K562 (cell line): ENCODE measurements around the gene CUX1. TPM values are rescaled to one million over a fixed set of nuclear protein-coding genes. Genes with fewer than 3 reads are reported as not detected.

Source experiments
- BACH1 ChIP-seq: fragments of 200-800 bp; sonication (Bioruptor generic); IDR thresholded peaks from 2 replicates; pipeline ENCODE4 v1.6.1; 2016; ENCODE audit warnings: missing genetic modification characterization, missing compliant biosample characterization
- BRD4 ChIP-seq: fragments of 200-600 bp; sonication (generic); IDR thresholded peaks from 2 replicates; pipeline ENCODE4 v1.6.1; 2017; ENCODE audit warnings: inconsistent platforms
- CBX5 ChIP-seq: IDR thresholded peaks from 2 replicates; pipeline ENCODE4 v1.6.1; 2014; ENCODE audit warnings: low read depth, borderline replicate concordance
- CHD1 ChIP-seq: fragments of 200-600 bp; sonication (generic); IDR thresholded peaks from one replicate; pipeline ENCODE4 v1.6.1; 2012; ENCODE audit warnings: mild to moderate bottlenecking, moderate library complexity, low read length, inconsistent platforms
- CREB1 ChIP-seq, 2 experiments: sonication (generic) in 1 of 2; formaldehyde crosslinking in 1 of 2; IDR thresholded peaks; 2 replicates each; pipeline versions ENCODE4 v1.6.1 to v1.8.0; 2012 to 2022; ENCODE audit warnings: inconsistent platforms in 1 of 2, mild to moderate bottlenecking in 1 of 2, missing genetic modification reagents in 1 of 2, moderate library complexity in 1 of 2
- E2F3 ChIP-seq: fragments of 250-450 bp; sonication (Bioruptor Pico); IDR thresholded peaks from 2 replicates; pipeline ENCODE4 v1.4.0; 2020; ENCODE audit warnings: mild to moderate bottlenecking
- FOXK1 ChIP-seq: sonication (generic); formaldehyde crosslinking; IDR thresholded peaks from 2 replicates; pipeline ENCODE4 v1.8.0; 2022; ENCODE audit warnings: missing genetic modification reagents, mild to moderate bottlenecking, borderline replicate concordance
- HNRNPH1 ChIP-seq: fragments of 200-400 bp; formaldehyde crosslinking; optimal IDR thresholded peaks from 2 replicates; pipeline ENCODE3; 2017; ENCODE audit warnings: low read depth, mild to moderate bottlenecking, low read length, moderate library complexity
- KDM1A ChIP-seq, 2 experiments: fragments of 450-650 bp; IDR thresholded peaks; 2 replicates each; pipeline ENCODE4 v1.6.1; 2016; ENCODE audit warnings: mild to moderate bottlenecking in 2 of 2
- MAZ ChIP-seq, 2 experiments: fragments of 450-650 bp in 1 of 2; sonication (generic) in 1 of 2; formaldehyde crosslinking; IDR thresholded peaks in 1 of 2; conservative IDR thresholded peaks in 1 of 2; 2 replicates each; pipeline versions ENCODE4 v1.4.0 to v1.5.0; 2020; ENCODE audit warnings: mild to moderate bottlenecking in 1 of 2, missing genetic modification reagents in 1 of 2
- MED1 ChIP-seq: sonication (generic); formaldehyde crosslinking; IDR thresholded peaks from 2 replicates; pipeline ENCODE4 v1.8.1; 2023; ENCODE audit warnings: missing genetic modification reagents, borderline replicate concordance
- PHF21A ChIP-seq: fragments of 450-650 bp; IDR thresholded peaks from 2 replicates; pipeline ENCODE4 v1.6.1; 2017; ENCODE audit warnings: low read depth, borderline replicate concordance
- RB1 ChIP-seq: fragments of 450-650 bp; IDR thresholded peaks from 2 replicates; pipeline ENCODE4 v1.6.1; 2017; ENCODE audit warnings: low read depth, mild to moderate bottlenecking
- RBFOX2 ChIP-seq: fragments of 200-400 bp; formaldehyde crosslinking; IDR thresholded peaks from 2 replicates; pipeline ENCODE4 v1.6.1; 2017; ENCODE audit warnings: low read depth, mild to moderate bottlenecking, low read length, moderate library complexity
- SIN3A ChIP-seq, 2 experiments: fragments of 150-350 bp in 1 of 2; IDR thresholded peaks; 2 replicates each; pipeline ENCODE4 v1.6.1; 2011 to 2016; ENCODE audit warnings: borderline replicate concordance in 2 of 2, low read depth in 2 of 2, low read length in 2 of 2, mild to moderate bottlenecking in 2 of 2, moderate library complexity in 2 of 2; ENCODE audit not compliant: control insufficient read depth in 1 of 2
- SIX5 ChIP-seq, 2 experiments: IDR thresholded peaks; 2 replicates each; pipeline ENCODE4 v1.6.1; 2011; ENCODE audit warnings: low read length in 2 of 2, borderline replicate concordance in 1 of 2, low read depth in 1 of 2, mild to moderate bottlenecking in 1 of 2, moderate library complexity in 1 of 2; ENCODE audit not compliant: insufficient read depth in 1 of 2
- TAF1 ChIP-seq: IDR thresholded peaks from 2 replicates; pipeline ENCODE4 v1.6.1; 2011; ENCODE audit warnings: mild to moderate bottlenecking, low read length, moderate library complexity; ENCODE audit not compliant: insufficient read depth, control insufficient read depth, severe bottlenecking; ENCODE audit errors: extremely low read depth
- ZBTB7A ChIP-seq: IDR thresholded peaks from 2 replicates; pipeline ENCODE4 v1.6.1; 2011; ENCODE audit warnings: low read depth, mild to moderate bottlenecking, low read length, moderate library complexity, borderline replicate concordance; ENCODE audit not compliant: control insufficient read depth
- ZNF24 ChIP-seq: fragments of 450-650 bp; IDR thresholded peaks from 2 replicates; pipeline ENCODE4 v1.6.1; 2016
- polyA plus RNA-seq, 8 experiments: library from polyadenylated mRNA; depleted of rRNA in 4 of 8; stranded (reverse) in 5 of 8; unstranded in 3 of 8; fragments of >200 nt; fragmentation: Nextera tagmentation in 2 of 8; fragmentation: Illumina TruSeq in 1 of 8; extraction: Ambion mirVana in 2 of 8; extraction: Trizol in 1 of 8; gene quantifications; 2 replicates each; pipeline versions ENCODE4 v1.2.1 to v1.2.3, GENCODE V29; 2011 to 2014; ENCODE audit warnings: inconsistent platforms in 1 of 8, missing spikeins in 1 of 8
- total RNA-seq, 7 experiments: library from RNA; depleted of rRNA in 6 of 7; stranded (reverse); fragments of >200 nt in 6 of 7; fragmentation: Illumina TruSeq in 2 of 7; extraction: Trizol in 2 of 7; gene quantifications; 2 replicates each; pipeline versions ENCODE4 v1.2.1 to v1.2.3, GENCODE V29; 2011 to 2021; ENCODE audit warnings: low replicate concordance in 1 of 7
- TF ChIP-seq, protein P1 (sequence below): sonication (generic); formaldehyde crosslinking; IDR thresholded peaks from 2 replicates; pipeline ENCODE4 v1.8.0; 2022; ENCODE audit warnings: mild to moderate bottlenecking, missing genetic modification reagents
- TF ChIP-seq, protein P2 (sequence below): fragments of 450-650 bp; IDR thresholded peaks from 2 replicates; pipeline ENCODE4 v1.6.1; 2014; ENCODE audit warnings: low read depth, mild to moderate bottlenecking, moderate library complexity, borderline replicate concordance

CUX1 gene
- total and polyA plus RNA-seq, 9 of the 15 experiments (the other 6 are each of a cell fraction or from before 2014, with no cell fraction given) = 3.6 to 55.3 (median 25.2) TPM

DNA sequence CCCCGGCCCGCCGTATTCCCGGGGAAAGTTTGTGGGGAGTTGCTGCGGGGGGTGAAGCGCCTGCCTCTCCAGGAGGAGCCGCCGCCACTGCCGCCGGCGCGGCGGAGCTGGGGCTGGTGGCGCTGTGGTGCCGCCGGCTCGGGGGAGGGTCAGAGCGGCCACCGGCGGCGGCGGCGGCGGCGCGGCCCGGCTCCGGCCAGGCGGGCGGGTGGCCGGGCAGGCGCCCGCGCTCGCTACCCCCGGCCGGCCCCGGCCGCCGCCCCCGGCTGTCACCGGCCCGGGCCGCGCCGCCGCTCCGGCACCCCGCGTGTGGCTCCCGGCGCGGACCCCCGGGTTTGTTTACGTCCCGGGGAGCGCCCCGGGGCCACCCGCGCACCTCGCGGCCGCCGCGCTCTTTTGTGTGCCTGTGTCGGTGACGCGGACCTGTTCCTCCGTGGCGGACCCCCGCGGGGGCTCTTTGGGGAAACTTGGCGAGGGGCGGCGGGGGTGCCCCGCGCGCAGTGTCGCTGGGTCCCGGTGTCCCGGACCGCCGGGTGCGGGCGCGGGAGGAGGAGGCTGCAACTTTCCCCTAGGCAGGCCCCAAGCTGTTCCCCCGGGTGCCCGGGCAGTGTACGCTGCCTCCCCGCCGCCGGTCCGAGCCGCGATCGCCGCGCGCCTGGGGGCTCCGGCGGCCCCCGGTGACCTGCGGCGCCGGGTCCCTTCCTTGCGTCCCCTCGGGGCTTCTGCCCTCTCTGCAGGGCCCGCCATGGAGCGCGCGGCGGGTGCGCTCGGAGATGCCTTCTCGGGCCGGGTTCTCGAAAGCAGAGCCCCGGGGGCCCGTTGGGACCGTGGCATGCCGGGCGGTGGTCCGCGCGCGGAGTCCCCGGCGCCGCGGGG lies 593 bp upstream of the CUX1 start (continued):
- TF ChIP-seq SIN3A (IDR thresholded peaks at IDR 0.05; ENCODE audit: borderline replicate concordance in 2 of 2, control insufficient read depth in 1 of 2, low read depth in 2 of 2, low read length in 2 of 2) (0 out of 4 replicates have a peak, but pooled peaks of 1 of the 2 experiments have one; percentile 31), CREB1 (IDR thresholded peaks at IDR 0.05) (no peak), CREB1 (CRISPR knock-in tag; IDR thresholded peaks at IDR 0.05) (no peak), HNRNPH1 (no peak), RBFOX2 (peak; percentile 81), CHD1 (peak; percentile 63), RB1 (0 out of 2 replicates have a peak, but pooled peaks have one; percentile 15), MAZ (CRISPR knock-in tag; conservative IDR thresholded peaks at IDR 0.05 in 1 of 2, IDR thresholded peaks at IDR 0.05 in 1 of 2) (peak in 1 of 2 experiments; percentile 46; a peak in 3 of 4 replicates), TAF1 (peak; percentile 41), PHF21A (no peak), BACH1 (no peak), ZNF24 (no peak), BRD4 (0 out of 2 replicates have a peak, but pooled peaks have one; percentile 6), KDM1A (IDR thresholded peaks at IDR 0.05) (no peak), FOXK1 (CRISPR knock-in tag) (no peak), E2F3 (CRISPR knock-in tag) (no peak), MED1 (CRISPR knock-in tag) (no peak), CBX5 (no peak), ZBTB7A (peak; percentile 91; the same call in 1 of the 2 replicates), SIX5 (IDR thresholded peaks at IDR 0.05; ENCODE audit: borderline replicate concordance in 1 of 2, insufficient read depth in 1 of 2, low read depth in 1 of 2, low read length in 2 of 2) (no peak)
- TF ChIP-seq, protein P1, sequence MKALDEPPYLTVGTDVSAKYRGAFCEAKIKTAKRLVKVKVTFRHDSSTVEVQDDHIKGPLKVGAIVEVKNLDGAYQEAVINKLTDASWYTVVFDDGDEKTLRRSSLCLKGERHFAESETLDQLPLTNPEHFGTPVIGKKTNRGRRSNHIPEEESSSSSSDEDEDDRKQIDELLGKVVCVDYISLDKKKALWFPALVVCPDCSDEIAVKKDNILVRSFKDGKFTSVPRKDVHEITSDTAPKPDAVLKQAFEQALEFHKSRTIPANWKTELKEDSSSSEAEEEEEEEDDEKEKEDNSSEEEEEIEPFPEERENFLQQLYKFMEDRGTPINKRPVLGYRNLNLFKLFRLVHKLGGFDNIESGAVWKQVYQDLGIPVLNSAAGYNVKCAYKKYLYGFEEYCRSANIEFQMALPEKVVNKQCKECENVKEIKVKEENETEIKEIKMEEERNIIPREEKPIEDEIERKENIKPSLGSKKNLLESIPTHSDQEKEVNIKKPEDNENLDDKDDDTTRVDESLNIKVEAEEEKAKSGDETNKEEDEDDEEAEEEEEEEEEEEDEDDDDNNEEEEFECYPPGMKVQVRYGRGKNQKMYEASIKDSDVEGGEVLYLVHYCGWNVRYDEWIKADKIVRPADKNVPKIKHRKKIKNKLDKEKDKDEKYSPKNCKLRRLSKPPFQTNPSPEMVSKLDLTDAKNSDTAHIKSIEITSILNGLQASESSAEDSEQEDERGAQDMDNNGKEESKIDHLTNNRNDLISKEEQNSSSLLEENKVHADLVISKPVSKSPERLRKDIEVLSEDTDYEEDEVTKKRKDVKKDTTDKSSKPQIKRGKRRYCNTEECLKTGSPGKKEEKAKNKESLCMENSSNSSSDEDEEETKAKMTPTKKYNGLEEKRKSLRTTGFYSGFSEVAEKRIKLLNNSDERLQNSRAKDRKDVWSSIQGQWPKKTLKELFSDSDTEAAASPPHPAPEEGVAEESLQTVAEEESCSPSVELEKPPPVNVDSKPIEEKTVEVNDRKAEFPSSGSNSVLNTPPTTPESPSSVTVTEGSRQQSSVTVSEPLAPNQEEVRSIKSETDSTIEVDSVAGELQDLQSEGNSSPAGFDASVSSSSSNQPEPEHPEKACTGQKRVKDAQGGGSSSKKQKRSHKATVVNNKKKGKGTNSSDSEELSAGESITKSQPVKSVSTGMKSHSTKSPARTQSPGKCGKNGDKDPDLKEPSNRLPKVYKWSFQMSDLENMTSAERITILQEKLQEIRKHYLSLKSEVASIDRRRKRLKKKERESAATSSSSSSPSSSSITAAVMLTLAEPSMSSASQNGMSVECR (CRISPR knock-in tag) = no peak
- TF ChIP-seq, protein P2, sequence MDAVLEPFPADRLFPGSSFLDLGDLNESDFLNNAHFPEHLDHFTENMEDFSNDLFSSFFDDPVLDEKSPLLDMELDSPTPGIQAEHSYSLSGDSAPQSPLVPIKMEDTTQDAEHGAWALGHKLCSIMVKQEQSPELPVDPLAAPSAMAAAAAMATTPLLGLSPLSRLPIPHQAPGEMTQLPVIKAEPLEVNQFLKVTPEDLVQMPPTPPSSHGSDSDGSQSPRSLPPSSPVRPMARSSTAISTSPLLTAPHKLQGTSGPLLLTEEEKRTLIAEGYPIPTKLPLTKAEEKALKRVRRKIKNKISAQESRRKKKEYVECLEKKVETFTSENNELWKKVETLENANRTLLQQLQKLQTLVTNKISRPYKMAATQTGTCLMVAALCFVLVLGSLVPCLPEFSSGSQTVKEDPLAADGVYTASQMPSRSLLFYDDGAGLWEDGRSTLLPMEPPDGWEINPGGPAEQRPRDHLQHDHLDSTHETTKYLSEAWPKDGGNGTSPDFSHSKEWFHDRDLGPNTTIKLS = no peak
